Measurements from ENCODE around the gene ENTPD8. TPM values are rescaled to one million over a fixed set of nuclear protein-coding genes. Genes with fewer than 3 reads are reported as not detected.

The ENTPD8 gene
- total and polyA plus RNA-seq, 2 donors (not counting 3 experiments of a cell fraction or from before 2014, with no cell fraction given) = 0.44 to 0.51 TPM

DNA sequence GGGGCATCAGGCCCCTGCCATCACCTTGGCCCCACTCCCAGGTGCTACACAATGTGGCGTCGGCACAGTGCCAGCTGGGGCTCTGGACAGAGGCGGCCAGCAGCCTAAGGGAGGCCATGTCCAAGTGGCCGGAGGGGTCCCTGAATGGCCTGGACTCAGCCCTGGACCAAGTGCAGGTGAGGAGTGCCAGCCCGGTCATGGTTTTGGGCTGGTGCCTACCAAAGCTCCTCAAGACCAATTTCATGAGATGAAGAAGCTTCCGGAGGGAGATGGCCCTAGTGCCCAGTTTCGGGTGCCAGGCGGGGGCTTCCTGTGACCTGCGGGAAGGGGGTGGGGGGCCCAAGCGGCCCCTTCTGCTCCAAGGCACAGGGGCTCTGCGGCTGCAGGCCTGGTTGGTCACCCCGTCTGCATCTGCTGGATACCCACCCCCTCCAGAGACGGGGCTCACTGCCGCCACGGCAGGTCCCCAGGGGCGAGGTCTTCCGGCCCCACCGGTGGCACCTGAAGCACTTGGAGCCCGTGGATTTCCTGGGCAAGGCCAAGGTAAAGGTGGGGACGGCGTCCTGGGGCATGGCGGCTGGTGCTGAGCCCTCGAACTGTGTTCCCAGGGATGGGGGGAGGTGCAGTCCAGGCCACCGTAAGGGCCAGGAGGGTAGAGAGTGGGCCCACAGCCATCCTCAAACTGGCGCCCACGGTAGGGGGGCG is 12.2 kb downstream of the ENTPD8 start:
- Histone ChIP-seq H3K79me2 (ENCODE audit: control insufficient read depth, insufficient read depth, low read length) (no peaks in the 10 kb centered on the region), H3K9ac (replicated peaks; ENCODE audit: extremely low read depth, insufficient read depth, low read length) (no peak overlapping the region), H3K27me3 (ENCODE audit: control insufficient read depth in 2 of 2, insufficient read depth in 2 of 2, low read length in 2 of 2) (no peaks in the 10 kb centered on the region), H3K27ac (ENCODE audit: insufficient read depth, low read depth, low read length) (no peak overlapping the region), H3K9me1 (replicated peaks; ENCODE audit: control insufficient read depth, extremely low read depth, insufficient read depth, low read length) (no peaks in the 10 kb centered on the region), H3K4me1 (ENCODE audit: control insufficient read depth, extremely low read depth, insufficient read depth, low read length) (no peaks in the 10 kb centered on the region), H4K20me1 (replicated peaks; ENCODE audit: control insufficient read depth, extremely low read depth, insufficient read depth, low read length) (no peaks in the 10 kb centered on the region), H3K36me3 (ENCODE audit: control insufficient read depth in 2 of 2, extremely low read depth in 1 of 2, insufficient read depth in 2 of 2, low read length in 2 of 2) (no peaks in the 10 kb centered on the region), H3K4me2 (ENCODE audit: insufficient read depth, low read length) (no peak overlapping the region), H2AFZ (ENCODE audit: low read depth, low read length) (no peak overlapping the region), H3K9me3 (replicated peaks; ENCODE audit: control insufficient read depth, insufficient read depth, low read length) (no peaks in the 10 kb centered on the region), H3K4me3 (replicated peaks in 1 of 3; ENCODE audit: insufficient read depth in 1 of 3, low read depth in 1 of 3, low read length in 3 of 3) (no peak overlapping the region)
- ChIA-PET CTCF (no interaction called here), POLR2A (no interaction called here)
- TF ChIP-seq FOS (IDR thresholded peaks at IDR 0.05; ENCODE audit: borderline replicate concordance, insufficient read depth, low read length) = no peak
- TF ChIP-seq CTCF (IDR thresholded peaks at IDR 0.05; ENCODE audit: extremely low read depth in 1 of 2, insufficient read depth in 1 of 2, low read depth in 1 of 2, low read length in 2 of 2) = no peak
- TF ChIP-seq EZH2 (IDR thresholded peaks at IDR 0.05; ENCODE audit: borderline replicate concordance, low read depth, low read length, severe bottlenecking) = no peak
- TF ChIP-seq MYC (IDR thresholded peaks at IDR 0.05; ENCODE audit: low read depth, low read length) = no peak
- no peak for TF ChIP-seq MAX (IDR thresholded peaks at IDR 0.05; ENCODE audit: insufficient read depth, insufficient read length)
- no peak for TF ChIP-seq POLR2A (IDR thresholded peaks at IDR 0.05; ENCODE audit: low read depth, low read length)
- no peak for TF ChIP-seq POLR2AphosphoS5 (IDR thresholded peaks at IDR 0.05; ENCODE audit: insufficient read depth, low read depth, low read length)
- TF ChIP-seq JUN (IDR thresholded peaks at IDR 0.05; ENCODE audit: borderline replicate concordance, insufficient read depth, insufficient read length, low read depth) = no peak
- no peak for TF ChIP-seq GATA2 (IDR thresholded peaks at IDR 0.05; ENCODE audit: insufficient read depth, insufficient read length, low read depth, low read length)
- FAIRE-seq = no peak
- dilution Hi-C loops (cut with MboI; ENCODE audit: extremely low pct_ligation_motif_present, low sequenced_read_pairs) = no loop called here
- intact Hi-C loops (cut with micrococcal nuclease) = loop anchor here (10.0 kb wide), 1 partner anchor 96 kb away; no protein-coding TSS in a partner anchor
- no TSS peak for BruUV-seq (replicated peaks)
- no peak for DNase-seq (ENCODE audit: low read depth, low spot score)

All from endothelial cell of umbilical vein (primary cell).